Suppressor macrophage (primary cell): Measurements from ENCODE around the gene WWP2.
"Not testable (repeated sequence)": the region's sequence is repeated elsewhere in the genome, so short reads cannot be mapped to it uniquely, and the experiment has no call there.

Source experiments
- DNase-seq, 4 experiments: peaks; one replicate each; pipeline ENCODE4 v3.0.0-alpha.2; 2020 to 2022

WWP2 gene

DNA sequence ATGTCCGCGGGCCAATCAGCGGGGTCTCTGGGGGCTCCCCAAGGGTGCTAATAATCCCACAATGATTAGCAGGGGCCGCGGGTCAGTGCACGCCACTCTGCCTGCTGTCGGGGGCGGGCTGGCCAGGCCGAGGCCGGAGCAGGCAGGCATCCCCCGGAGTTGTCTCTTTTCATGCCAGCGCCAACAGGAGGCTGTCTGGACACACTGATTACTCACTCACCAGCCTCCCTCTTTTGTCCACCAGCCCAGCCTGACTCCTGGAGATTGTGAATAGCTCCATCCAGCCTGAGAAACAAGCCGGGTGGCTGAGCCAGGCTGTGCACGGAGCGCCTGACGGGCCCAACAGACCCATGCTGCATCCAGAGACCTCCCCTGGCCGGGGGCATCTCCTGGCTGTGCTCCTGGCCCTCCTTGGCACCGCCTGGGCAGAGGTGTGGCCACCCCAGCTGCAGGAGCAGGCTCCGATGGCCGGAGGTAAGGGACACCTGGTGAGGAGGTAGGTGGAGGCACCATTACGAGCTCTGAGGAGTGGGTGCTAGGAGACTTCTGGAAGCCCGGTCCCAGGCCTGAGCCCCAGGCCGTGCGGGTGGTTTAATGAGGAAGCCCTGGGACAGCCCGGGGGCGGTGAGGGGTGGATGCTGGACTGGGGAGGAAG lies 189.0 kb downstream of the WWP2 start, which contains the start of gene CLEC18A:
CLEC18A (plus strand) TSS at position 318 of the 655 bp plus-strand sequence; CDS start at position 351, 33 bp downstream.
- DNase-seq = not testable (repeated sequence)

GRCh38 chr16:69951672-69952031 lies 189.5 kb downstream of the WWP2 start:
- DNase-seq = not testable (repeated sequence)

DNA sequence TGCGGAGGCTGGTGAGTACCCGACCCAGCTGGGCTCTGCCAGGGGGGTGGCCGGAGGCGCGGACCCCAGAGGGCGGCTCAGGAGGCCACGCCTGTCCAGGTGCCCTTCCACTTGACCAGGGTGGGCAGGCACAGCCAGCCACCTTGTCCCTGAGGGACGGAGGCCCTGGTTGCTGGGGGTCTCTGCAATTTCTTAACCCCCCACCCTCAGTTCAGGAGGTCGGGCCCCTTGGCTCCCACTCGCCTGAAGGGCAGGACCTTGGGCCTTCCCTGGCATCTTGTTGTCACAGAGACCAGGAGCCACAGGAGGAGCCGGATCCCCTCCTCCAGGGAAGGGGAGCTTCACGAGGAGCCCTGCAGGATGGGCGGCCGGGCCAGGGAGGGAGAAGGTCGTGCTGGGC lies 190.0 kb downstream of the WWP2 start:
- DNase-seq = not testable (repeated sequence)

DNA sequence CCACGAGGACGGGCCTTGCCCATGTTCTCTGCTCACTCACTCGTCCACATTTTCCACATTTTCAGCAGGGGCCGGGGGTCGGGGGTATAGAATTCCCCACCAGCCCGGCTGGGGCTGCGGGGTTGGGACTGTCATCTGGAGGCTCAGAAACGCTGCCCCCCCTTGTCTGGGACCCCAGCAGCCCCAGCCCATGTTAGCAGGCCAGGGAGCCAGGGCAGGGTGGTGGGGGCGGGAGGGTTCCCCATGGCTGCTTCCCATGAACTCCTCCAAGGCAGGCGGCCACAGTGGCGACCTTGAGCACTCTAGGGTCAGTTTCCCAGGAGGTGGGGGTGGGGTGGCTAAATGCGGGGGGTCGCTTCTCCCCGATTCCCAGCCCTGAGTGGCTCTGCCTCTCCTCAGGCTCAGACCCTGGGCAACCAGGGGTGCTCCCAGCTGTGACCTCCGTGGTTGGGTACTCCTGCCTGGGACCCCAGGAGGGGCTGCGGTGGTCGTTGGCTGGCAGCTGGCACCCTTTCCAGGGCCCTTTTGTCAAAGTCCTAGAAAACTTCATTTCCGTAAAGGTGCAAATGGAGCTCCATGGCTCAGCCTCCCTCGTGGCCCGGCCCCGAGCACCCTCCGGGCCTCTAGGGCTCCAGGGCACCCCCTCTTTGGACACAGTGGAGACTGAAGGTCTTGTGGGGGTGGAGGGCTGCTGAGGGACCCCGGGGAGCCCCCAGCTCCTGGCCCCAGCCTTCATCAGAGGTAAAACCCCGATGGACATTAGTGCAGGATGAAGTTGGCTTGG lies 190.6 kb downstream of the WWP2 start:
- peak in 1 of 4 experiments; percentile 1 for DNase-seq

DNA sequence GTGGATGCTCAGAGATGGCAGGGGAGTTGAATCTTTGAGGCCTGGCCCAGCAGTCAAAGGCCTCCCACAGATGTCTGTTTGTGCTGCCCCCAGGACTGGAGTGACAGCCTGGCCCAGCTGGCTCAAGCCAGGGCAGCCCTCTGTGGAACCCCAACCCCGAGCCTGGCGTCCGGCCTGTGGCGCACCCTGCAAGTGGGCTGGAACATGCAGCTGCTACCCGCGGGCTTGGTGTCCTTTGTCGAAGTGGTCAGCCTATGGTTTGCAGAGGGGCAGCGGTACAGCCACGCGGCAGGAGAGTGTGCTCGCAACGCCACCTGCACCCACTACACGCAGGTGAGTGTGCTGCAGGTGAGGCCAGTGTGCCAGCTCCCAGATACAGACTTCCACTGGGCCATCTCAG lies 192.1 kb downstream of the WWP2 start:
- DNase-seq = not testable (repeated sequence)

GRCh38 chr16:69963312-69963711 lies 201.2 kb downstream of the WWP2 start:
- DNase-seq = not testable (repeated sequence)

GRCh38 chr16:69964960-69965660 lies 203.0 kb downstream of the WWP2 start:
- peak in 2 of 4 experiments; percentile 68 to 77 for DNase-seq

- not testable (repeated sequence) for DNase-seq
Measured at GRCh38 chr16:69965661-69966054, 203.5 kb downstream of the WWP2 start.

- not testable (repeated sequence) for DNase-seq
Measured at GRCh38 chr16:69967688-69968087, 205.6 kb downstream of the WWP2 start.

GRCh38 chr16:69968125-69968524 lies 206.0 kb downstream of the WWP2 start:
- DNase-seq = not testable (repeated sequence)

- DNase-seq = not testable (repeated sequence)
Measured at GRCh38 chr16:69969657-69970056, 207.5 kb downstream of the WWP2 start.

DNA sequence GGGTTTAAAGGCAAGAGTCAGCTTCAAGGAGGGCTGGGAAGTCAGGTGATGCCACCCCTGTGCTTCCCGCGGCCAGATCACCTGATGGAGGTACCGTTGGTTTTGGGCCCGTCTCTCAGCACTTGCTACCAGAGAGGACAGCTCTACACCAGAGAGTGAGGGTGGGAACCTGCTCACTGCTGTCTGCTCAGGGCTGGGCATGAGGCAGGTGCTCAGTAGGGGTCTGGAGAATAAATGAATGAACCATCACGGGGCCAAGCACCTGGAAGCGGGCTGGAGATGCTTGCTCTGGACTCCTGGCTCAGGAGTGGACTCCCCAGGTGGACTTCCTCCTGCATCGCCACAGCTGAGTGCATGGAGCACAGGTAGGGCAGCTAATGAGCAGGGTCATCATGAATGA lies 210.0 kb downstream of the WWP2 start:
- not testable (repeated sequence) for DNase-seq

GRCh38 chr16:69972935-69973334 lies 210.8 kb downstream of the WWP2 start:
- DNase-seq = not testable (repeated sequence)

GRCh38 chr16:69985196-69985595 lies 223.1 kb downstream of the WWP2 start:
- DNase-seq = not testable (repeated sequence)
